ENCODE results near the gene LRFN2. TPM values are rescaled to one million over a fixed set of nuclear protein-coding genes. Genes with fewer than 3 reads are reported as not detected.
A peak's percentile ranks its signal among the peaks of the same experiment; 100 is the strongest.

LRFN2 gene
- total RNA-seq (2014; rRNA removed; shearing (Covaris generic); ENCODE audit: low replicate concordance): not detected in 2 replicates

- no peaks in the 10 kb centered on the region for H3K9me3 ChIP-seq (ENCODE audit: low read length)
- H2AFZ ChIP-seq (ENCODE audit: low read length): no peak within 1 kb of the TSS
- no peaks in the 10 kb centered on the region for H3K27me3 ChIP-seq (ENCODE audit: low read length)
- H3K4me1 ChIP-seq (ENCODE audit: low read length): peaks cover 3% of the 10 kb centered on the region
- H3K36me3 ChIP-seq (ENCODE audit: insufficient read depth, low read length): no peaks in the 10 kb centered on the region
- H3K4me2 ChIP-seq (ENCODE audit: low read depth, low read length, poor library complexity, severe bottlenecking): peak within 1 kb of the TSS; percentile 33
- no peaks in the 10 kb centered on the region for H3K9me2 ChIP-seq (replicated peaks; ENCODE audit: insufficient read depth, low read length)
- H4K20me1 ChIP-seq (ENCODE audit: insufficient read depth, low read depth, low read length): no peaks in the 10 kb centered on the region
- peak; percentile 83 for DNase-seq
- no peaks in the 10 kb centered on the region for H3K79me2 ChIP-seq (ENCODE audit: low read length)
- peak within 1 kb of the TSS; percentile 38; the same call in 1 of the 2 replicates for H3K4me3 ChIP-seq (ENCODE audit: low read length)
- H3K27ac ChIP-seq (ENCODE audit: low read length): no peak within 1 kb of the TSS
- H3K9ac ChIP-seq (ENCODE audit: low read length): no peak within 1 kb of the TSS
These were observed at the start of gene LRFN2 for GRCh38 chr6:40587240-40588069. TSS of gene LRFN2 (minus strand) at chr6:40587364.

- Histone ChIP-seq H3K36me3 (ENCODE audit: insufficient read depth, low read length) (no peaks in the 10 kb centered on the region), H3K9ac (ENCODE audit: low read length) (no peak overlapping the region), H3K9me3 (ENCODE audit: low read length) (no peaks in the 10 kb centered on the region), H3K4me3 (ENCODE audit: low read length) (no peak overlapping the region), H4K20me1 (ENCODE audit: insufficient read depth, low read depth, low read length) (no peaks in the 10 kb centered on the region), H3K4me2 (ENCODE audit: low read depth, low read length, poor library complexity, severe bottlenecking) (no peak overlapping the region), H3K9me2 (replicated peaks; ENCODE audit: insufficient read depth, low read length) (no peaks in the 10 kb centered on the region), H3K4me1 (ENCODE audit: low read length) (no peaks in the 10 kb centered on the region), H3K27ac (ENCODE audit: low read length) (no peak overlapping the region), H3K79me2 (ENCODE audit: low read length) (no peaks in the 10 kb centered on the region), H2AFZ (ENCODE audit: low read length) (no peak overlapping the region), H3K27me3 (ENCODE audit: low read length) (no peaks in the 10 kb centered on the region; the same call in 1 of the 2 replicates)
- DNase-seq: no peak
These were observed 47.3 kb upstream of the LRFN2 start for GRCh38 chr6:40634429-40634828.

- Histone ChIP-seq H3K36me3 (ENCODE audit: insufficient read depth, low read length) (no peaks in the 10 kb centered on the region), H3K79me2 (ENCODE audit: low read length) (no peaks in the 10 kb centered on the region), H4K20me1 (ENCODE audit: insufficient read depth, low read depth, low read length) (no peaks in the 10 kb centered on the region), H3K9me3 (ENCODE audit: low read length) (no peaks in the 10 kb centered on the region), H3K9me2 (replicated peaks; ENCODE audit: insufficient read depth, low read length) (no peaks in the 10 kb centered on the region), H3K27me3 (ENCODE audit: low read length) (no peaks in the 10 kb centered on the region), H3K4me1 (ENCODE audit: low read length) (no peaks in the 10 kb centered on the region), H2AFZ (ENCODE audit: low read length) (no peak overlapping the region), H3K9ac (ENCODE audit: low read length) (no peak overlapping the region), H3K4me2 (ENCODE audit: low read depth, low read length, poor library complexity, severe bottlenecking) (no peak overlapping the region), H3K27ac (ENCODE audit: low read length) (no peak overlapping the region), H3K4me3 (ENCODE audit: low read length) (no peak overlapping the region)
- no peak for DNase-seq
These were observed 44.6 kb upstream of the LRFN2 start for GRCh38 chr6:40631744-40632143.

- Histone ChIP-seq H3K4me2 (ENCODE audit: low read depth, low read length, poor library complexity, severe bottlenecking) (no peak overlapping the region), H3K9me3 (ENCODE audit: low read length) (no peaks in the 10 kb centered on the region), H3K4me3 (ENCODE audit: low read length) (no peak overlapping the region), H3K27me3 (ENCODE audit: low read length) (no peaks in the 10 kb centered on the region), H3K36me3 (ENCODE audit: insufficient read depth, low read length) (no peaks in the 10 kb centered on the region), H3K79me2 (ENCODE audit: low read length) (no peaks in the 10 kb centered on the region), H4K20me1 (ENCODE audit: insufficient read depth, low read depth, low read length) (no peaks in the 10 kb centered on the region), H3K4me1 (ENCODE audit: low read length) (no peaks in the 10 kb centered on the region), H2AFZ (ENCODE audit: low read length) (no peak overlapping the region), H3K27ac (ENCODE audit: low read length) (no peak overlapping the region), H3K9me2 (replicated peaks; ENCODE audit: insufficient read depth, low read length) (no peaks in the 10 kb centered on the region), H3K9ac (ENCODE audit: low read length) (no peak overlapping the region)
- DNase-seq: no peak
These were observed 43.3 kb upstream of the LRFN2 start for GRCh38 chr6:40630488-40630887.

- Histone ChIP-seq H3K27ac (ENCODE audit: low read length) (no peak overlapping the region), H3K27me3 (ENCODE audit: low read length) (no peaks in the 10 kb centered on the region), H3K4me1 (ENCODE audit: low read length) (no peaks in the 10 kb centered on the region), H3K36me3 (ENCODE audit: insufficient read depth, low read length) (no peaks in the 10 kb centered on the region), H2AFZ (ENCODE audit: low read length) (no peak overlapping the region), H3K9ac (ENCODE audit: low read length) (no peak overlapping the region), H3K9me3 (ENCODE audit: low read length) (no peaks in the 10 kb centered on the region), H3K4me2 (ENCODE audit: low read depth, low read length, poor library complexity, severe bottlenecking) (no peak overlapping the region), H3K4me3 (ENCODE audit: low read length) (no peak overlapping the region), H3K9me2 (replicated peaks; ENCODE audit: insufficient read depth, low read length) (no peaks in the 10 kb centered on the region), H4K20me1 (ENCODE audit: insufficient read depth, low read depth, low read length) (no peaks in the 10 kb centered on the region), H3K79me2 (ENCODE audit: low read length) (no peaks in the 10 kb centered on the region)
- DNase-seq: no peak
These were observed 42.9 kb upstream of the LRFN2 start for GRCh38 chr6:40630051-40630450.

- Histone ChIP-seq H3K36me3 (ENCODE audit: insufficient read depth, low read length) (no peaks in the 10 kb centered on the region), H2AFZ (ENCODE audit: low read length) (no peak overlapping the region), H3K4me2 (ENCODE audit: low read depth, low read length, poor library complexity, severe bottlenecking) (no peak overlapping the region), H3K9me2 (replicated peaks; ENCODE audit: insufficient read depth, low read length) (no peaks in the 10 kb centered on the region), H3K4me1 (ENCODE audit: low read length) (no peaks in the 10 kb centered on the region), H3K9ac (ENCODE audit: low read length) (no peak overlapping the region), H3K79me2 (ENCODE audit: low read length) (no peaks in the 10 kb centered on the region), H3K9me3 (ENCODE audit: low read length) (no peaks in the 10 kb centered on the region), H4K20me1 (ENCODE audit: insufficient read depth, low read depth, low read length) (no peaks in the 10 kb centered on the region), H3K27me3 (ENCODE audit: low read length) (no peaks in the 10 kb centered on the region), H3K4me3 (ENCODE audit: low read length) (no peak overlapping the region), H3K27ac (ENCODE audit: low read length) (no peak overlapping the region)
- no peak for DNase-seq
These were observed 42.3 kb upstream of the LRFN2 start for GRCh38 chr6:40629463-40629862.

- H3K27ac ChIP-seq (ENCODE audit: low read length): no peak overlapping the region
- DNase-seq: no peak
These were observed 40.2 kb upstream of the LRFN2 start for GRCh38 chr6:40627316-40627715.

GRCh38 chr6:40626886-40627285, 39.7 kb upstream of the LRFN2 start:
- Histone ChIP-seq H3K4me3 (ENCODE audit: low read length) (no peak overlapping the region), H3K9me3 (ENCODE audit: low read length) (no peaks in the 10 kb centered on the region), H3K27me3 (ENCODE audit: low read length) (no peaks in the 10 kb centered on the region), H3K4me1 (ENCODE audit: low read length) (no peaks in the 10 kb centered on the region), H2AFZ (ENCODE audit: low read length) (no peak overlapping the region), H3K4me2 (ENCODE audit: low read depth, low read length, poor library complexity, severe bottlenecking) (no peak overlapping the region), H4K20me1 (ENCODE audit: insufficient read depth, low read depth, low read length) (no peaks in the 10 kb centered on the region), H3K9ac (ENCODE audit: low read length) (no peak overlapping the region), H3K36me3 (ENCODE audit: insufficient read depth, low read length) (no peaks in the 10 kb centered on the region), H3K9me2 (replicated peaks; ENCODE audit: insufficient read depth, low read length) (no peaks in the 10 kb centered on the region), H3K27ac (ENCODE audit: low read length) (no peak overlapping the region), H3K79me2 (ENCODE audit: low read length) (no peaks in the 10 kb centered on the region)
- DNase-seq: no peak

More at GRCh38 chr6:40627316-40627715, 40.2 kb upstream of the LRFN2 start:
- H3K27me3 ChIP-seq (ENCODE audit: low read length): no peaks in the 10 kb centered on the region
- no peaks in the 10 kb centered on the region for H3K9me3 ChIP-seq (ENCODE audit: low read length)
- no peaks in the 10 kb centered on the region for H3K4me1 ChIP-seq (ENCODE audit: low read length)
- H3K36me3 ChIP-seq (ENCODE audit: insufficient read depth, low read length): no peaks in the 10 kb centered on the region
- no peaks in the 10 kb centered on the region for H3K79me2 ChIP-seq (ENCODE audit: low read length)
- H2AFZ ChIP-seq (ENCODE audit: low read length): no peak overlapping the region
- H3K9me2 ChIP-seq (replicated peaks; ENCODE audit: insufficient read depth, low read length): no peaks in the 10 kb centered on the region
- H4K20me1 ChIP-seq (ENCODE audit: insufficient read depth, low read depth, low read length): no peaks in the 10 kb centered on the region
- H3K4me3 ChIP-seq (ENCODE audit: low read length): no peak overlapping the region
- H3K9ac ChIP-seq (ENCODE audit: low read length): no peak overlapping the region
- no peak overlapping the region for H3K4me2 ChIP-seq (ENCODE audit: low read depth, low read length, poor library complexity, severe bottlenecking)

Measured in Karpas-422 (cell line).